DOHH2 (cell line): ENCODE results near the gene PLPPR5.
"Not testable (repeated sequence)": the region's sequence is repeated elsewhere in the genome, so short reads cannot be mapped to it uniquely, and the experiment has no call there.

Source experiments
- H3F3A ChIP-seq: fragments of 200-600 bp; sonication (generic), shearing (Covaris generic); 2 replicates; pipeline ENCODE4 v1.6.0; 2016; ENCODE audit warnings: antibody characterized with exemption, mild to moderate bottlenecking; ENCODE audit not compliant: control insufficient read depth, insufficient read depth
- H3K27ac ChIP-seq: fragments of 200-600 bp; sonication (generic); 2 replicates; pipeline ENCODE4 v1.5.1; 2014; ENCODE audit warnings: low read depth, mild to moderate bottlenecking, low read length, moderate library complexity
- H3K27me3 ChIP-seq: fragments of 200-600 bp; sonication (generic); 2 replicates; pipeline ENCODE4 v1.6.1; 2014; ENCODE audit warnings: mild to moderate bottlenecking, low read length, mixed read lengths; ENCODE audit not compliant: control insufficient read depth
- H3K36me3 ChIP-seq: fragments of 200-600 bp; sonication (generic); 2 replicates; pipeline ENCODE4 v1.6.1; 2014; ENCODE audit warnings: mild to moderate bottlenecking, low read length, moderate library complexity, mixed read lengths; ENCODE audit not compliant: control insufficient read depth
- H3K4me1 ChIP-seq: fragments of 200-600 bp; sonication (generic); 2 replicates; pipeline ENCODE4 v1.6.1; 2014; ENCODE audit warnings: mild to moderate bottlenecking, low read length, mixed read lengths; ENCODE audit not compliant: control insufficient read depth
- H3K4me2 ChIP-seq: fragments of 200-600 bp; sonication (generic); 2 replicates; pipeline ENCODE4 v1.6.0; 2014; ENCODE audit warnings: mild to moderate bottlenecking, low read length, moderate library complexity
- H3K4me3 ChIP-seq: fragments of 200-600 bp; sonication (generic); 2 replicates; pipeline ENCODE4 v1.5.1; 2014; ENCODE audit warnings: mild to moderate bottlenecking, low read length, mixed read lengths
- H3K79me2 ChIP-seq: fragments of 200-600 bp; sonication (generic); 2 replicates; pipeline ENCODE4 v1.6.1; 2014; ENCODE audit warnings: mild to moderate bottlenecking, low read length, mixed read lengths; ENCODE audit not compliant: control insufficient read depth
- H3K9me2 ChIP-seq: fragments of 200-600 bp; sonication (generic); replicated peaks from 2 replicates; pipeline ENCODE4 v1.6.1; 2014; ENCODE audit warnings: mild to moderate bottlenecking, low read length, mixed read lengths; ENCODE audit not compliant: control insufficient read depth
- H3K9me3 ChIP-seq: fragments of 200-600 bp; sonication (generic); 2 replicates; pipeline ENCODE4 v1.6.1; 2014; ENCODE audit warnings: antibody characterized with exemption, low read length, mixed read lengths; ENCODE audit not compliant: control insufficient read depth, insufficient read depth
- H4K20me1 ChIP-seq: fragments of 200-600 bp; sonication (generic); 2 replicates; pipeline ENCODE4 v1.6.0; 2014; ENCODE audit warnings: low read depth, mild to moderate bottlenecking, antibody characterized with exemption, low read length, moderate library complexity; ENCODE audit not compliant: control insufficient read depth, insufficient read depth
- CTCF ChIP-seq: fragments of 200-600 bp; sonication (generic); IDR thresholded peaks from one replicate; pipeline ENCODE4 v1.5.1; 2014; ENCODE audit warnings: antibody characterized with exemption, mild to moderate bottlenecking, low read depth, low read length; ENCODE audit not compliant: poor library complexity, severe bottlenecking
- EZH2phosphoT487 ChIP-seq: fragments of 200-600 bp; sonication (generic); IDR thresholded peaks from 2 replicates; pipeline ENCODE4 v1.6.1; 2017; ENCODE audit warnings: borderline replicate concordance, mild to moderate bottlenecking, antibody characterized with exemption, low read length, moderate library complexity, mixed read lengths

PLPPR5 gene

GRCh38 chr1:99004861-99005442 lies at the start of gene PLPPR5:
Gene PLPPR5, minus strand, starts transcription at chr1:99004861. Its CDS starts 190 bp downstream, at chr1:99004671.
- no peaks in the 10 kb centered on the region for H3K79me2 ChIP-seq
- H4K20me1 ChIP-seq = no peaks in the 10 kb centered on the region
- H3K9me3 ChIP-seq = no peaks in the 10 kb centered on the region
- no peaks in the 10 kb centered on the region for H3K4me1 ChIP-seq
- no peaks in the 10 kb centered on the region for H3K36me3 ChIP-seq
- no peaks in the 10 kb centered on the region for H3F3A ChIP-seq
- H3K27ac ChIP-seq = no peak within 1 kb of the TSS
- TF ChIP-seq EZH2phosphoT487 (no peak), CTCF (no peak)
- no peak within 1 kb of the TSS for H3K4me2 ChIP-seq
- H3K4me3 ChIP-seq = no peak within 1 kb of the TSS
- H3K27me3 ChIP-seq = no peaks in the 10 kb centered on the region
- H3K9me2 ChIP-seq = no peaks in the 10 kb centered on the region

- Histone ChIP-seq H3K4me1 (no peaks in the 10 kb centered on the region), H3K27me3 (no peaks in the 10 kb centered on the region), H3F3A (no peaks in the 10 kb centered on the region), H3K4me3 (no peak overlapping the region), H3K79me2 (no peaks in the 10 kb centered on the region), H3K4me2 (no peak overlapping the region), H4K20me1 (no peaks in the 10 kb centered on the region), H3K36me3 (no peaks in the 10 kb centered on the region), H3K27ac (no peak overlapping the region), H3K9me2 (no peaks in the 10 kb centered on the region), H3K9me3 (no peaks in the 10 kb centered on the region)
- TF ChIP-seq CTCF = no peak
- no peak for TF ChIP-seq EZH2phosphoT487
Observed at GRCh38 chr1:99051611-99052283, 47.1 kb upstream of the PLPPR5 start.

GRCh38 chr1:99049745-99050144 lies 45.1 kb upstream of the PLPPR5 start:
- no peaks in the 10 kb centered on the region for H4K20me1 ChIP-seq
- no peaks in the 10 kb centered on the region for H3K79me2 ChIP-seq
- no peaks in the 10 kb centered on the region for H3F3A ChIP-seq
- H3K36me3 ChIP-seq = no peaks in the 10 kb centered on the region
- TF ChIP-seq CTCF = no peak
- no peak for TF ChIP-seq EZH2phosphoT487
- H3K4me1 ChIP-seq = no peaks in the 10 kb centered on the region
- H3K4me3 ChIP-seq = no peak overlapping the region
- H3K4me2 ChIP-seq = no peak overlapping the region
- no peak overlapping the region for H3K27ac ChIP-seq
- H3K9me2 ChIP-seq = no peaks in the 10 kb centered on the region
- H3K27me3 ChIP-seq = no peaks in the 10 kb centered on the region
- H3K9me3 ChIP-seq = no peaks in the 10 kb centered on the region

GRCh38 chr1:99036746-99037145 lies 32.1 kb upstream of the PLPPR5 start:
- not testable (repeated sequence) for H3K27ac ChIP-seq, H3K9me3 ChIP-seq, H3K4me1 ChIP-seq, H3K27me3 ChIP-seq, H4K20me1 ChIP-seq, H3K4me3 ChIP-seq, H3K36me3 ChIP-seq, H3K4me2 ChIP-seq, H3F3A ChIP-seq, H3K9me2 ChIP-seq, H3K79me2 ChIP-seq
